Measurements from ENCODE around the gene NAGA.

DNA sequence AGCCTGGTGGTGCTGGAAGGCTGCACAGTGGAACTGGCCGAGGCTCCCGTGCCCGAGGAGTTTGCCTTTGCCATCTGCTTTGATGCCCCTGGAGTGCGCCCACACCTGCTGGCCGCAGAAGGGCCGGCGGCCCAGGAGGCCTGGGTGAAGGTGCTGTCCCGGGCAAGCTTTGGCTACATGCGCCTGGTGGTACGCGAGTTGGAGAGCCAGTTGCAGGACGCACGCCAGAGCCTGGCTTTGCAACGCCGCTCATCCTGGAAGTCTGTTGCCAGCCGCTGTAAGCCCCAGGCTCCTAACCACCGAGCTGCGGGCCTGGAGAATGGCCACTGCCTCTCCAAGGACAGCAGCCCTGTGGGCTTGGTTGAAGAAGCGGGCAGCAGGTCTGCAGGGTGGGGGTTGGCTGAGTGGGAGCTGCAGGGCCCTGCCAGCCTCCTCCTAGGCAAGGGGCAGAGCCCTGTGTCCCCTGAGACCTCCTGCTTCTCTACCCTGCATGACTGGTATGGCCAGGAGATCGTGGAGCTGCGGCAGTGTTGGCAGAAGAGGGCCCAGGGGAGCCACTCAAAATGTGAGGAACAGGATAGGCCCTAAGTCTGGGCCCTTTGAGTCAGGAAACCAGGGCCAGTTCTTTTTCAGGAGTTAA is 7.0 kb upstream of the NAGA start:
- TF ChIP-seq, protein P1, sequence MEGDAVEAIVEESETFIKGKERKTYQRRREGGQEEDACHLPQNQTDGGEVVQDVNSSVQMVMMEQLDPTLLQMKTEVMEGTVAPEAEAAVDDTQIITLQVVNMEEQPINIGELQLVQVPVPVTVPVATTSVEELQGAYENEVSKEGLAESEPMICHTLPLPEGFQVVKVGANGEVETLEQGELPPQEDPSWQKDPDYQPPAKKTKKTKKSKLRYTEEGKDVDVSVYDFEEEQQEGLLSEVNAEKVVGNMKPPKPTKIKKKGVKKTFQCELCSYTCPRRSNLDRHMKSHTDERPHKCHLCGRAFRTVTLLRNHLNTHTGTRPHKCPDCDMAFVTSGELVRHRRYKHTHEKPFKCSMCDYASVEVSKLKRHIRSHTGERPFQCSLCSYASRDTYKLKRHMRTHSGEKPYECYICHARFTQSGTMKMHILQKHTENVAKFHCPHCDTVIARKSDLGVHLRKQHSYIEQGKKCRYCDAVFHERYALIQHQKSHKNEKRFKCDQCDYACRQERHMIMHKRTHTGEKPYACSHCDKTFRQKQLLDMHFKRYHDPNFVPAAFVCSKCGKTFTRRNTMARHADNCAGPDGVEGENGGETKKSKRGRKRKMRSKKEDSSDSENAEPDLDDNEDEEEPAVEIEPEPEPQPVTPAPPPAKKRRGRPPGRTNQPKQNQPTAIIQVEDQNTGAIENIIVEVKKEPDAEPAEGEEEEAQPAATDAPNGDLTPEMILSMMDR (IDR thresholded peaks at IDR 0.05): no peak
- TF ChIP-seq ZFX (IDR thresholded peaks at IDR 0.05; ENCODE audit: borderline replicate concordance): no peak

All from 22Rv1 (cell line).